GF-D8 (cell line): Measurements from ENCODE around the gene ICA1.

Experiments used
- DNase-seq: peaks from one replicate; lab custom pipeline; 2025; lab: John Stamatoyannopoulos, UW

The ICA1 gene

GRCh38 chr7:8160250-8160649 lies 101.7 kb downstream of the ICA1 start:
- DNase-seq = no peak

GRCh38 chr7:8159595-8159994 lies 102.4 kb downstream of the ICA1 start:
- DNase-seq = no peak

- no peak for DNase-seq
These were observed 104.7 kb downstream of the ICA1 start for GRCh38 chr7:8157296-8157695.

- DNase-seq = no peak
These were observed 106.1 kb downstream of the ICA1 start for GRCh38 chr7:8155836-8156235.

GRCh38 chr7:8154272-8154671 lies 107.7 kb downstream of the ICA1 start:
- DNase-seq = no peak

GRCh38 chr7:8152489-8153192 lies 109.3 kb downstream of the ICA1 start:
- DNase-seq = no peak

GRCh38 chr7:8151161-8151725 lies 110.7 kb downstream of the ICA1 start:
- no peak for DNase-seq

GRCh38 chr7:8149222-8149621 lies 112.7 kb downstream of the ICA1 start:
- DNase-seq = no peak

GRCh38 chr7:8147760-8148463 lies 114.1 kb downstream of the ICA1 start:
- no peak for DNase-seq

GRCh38 chr7:8146788-8147413 lies 115.1 kb downstream of the ICA1 start:
- DNase-seq = no peak

GRCh38 chr7:8146106-8146787 lies 115.7 kb downstream of the ICA1 start:
- DNase-seq = no peak

GRCh38 chr7:8144856-8145255 lies 117.1 kb downstream of the ICA1 start:
- DNase-seq = no peak

- no peak for DNase-seq
These were observed 118.7 kb downstream of the ICA1 start for GRCh38 chr7:8143151-8143874.

- no peak for DNase-seq
These were observed 119.5 kb downstream of the ICA1 start for GRCh38 chr7:8142477-8142876.

GRCh38 chr7:8141070-8141469 lies 120.9 kb downstream of the ICA1 start:
- DNase-seq = no peak

- DNase-seq = no peak
These were observed 125.8 kb downstream of the ICA1 start for GRCh38 chr7:8136051-8136730.

- DNase-seq = no peak
These were observed 126.5 kb downstream of the ICA1 start for GRCh38 chr7:8135417-8135816.

- DNase-seq = no peak
These were observed 127.8 kb downstream of the ICA1 start for GRCh38 chr7:8134089-8134733.

- DNase-seq = no peak
These were observed 128.6 kb downstream of the ICA1 start for GRCh38 chr7:8133188-8133848.
